ENCODE results near the gene MPHOSPH8.

MPHOSPH8 gene

GRCh38 chr13:19633479-19634255 is at the start of gene MPHOSPH8:
MPHOSPH8 (plus strand) TSS chr13:19633659; CDS start chr13:19633749, 90 bp downstream.
- H3K27me3 ChIP-seq (ENCODE audit: insufficient read depth, low read length), result no peaks in the 10 kb centered on the region
- H3K4me1 ChIP-seq (ENCODE audit: insufficient read depth, low read length), result peaks cover 6% of the 10 kb centered on the region
- peaks cover 4% of the 10 kb centered on the region; the same call in 1 of the 2 replicates for H3K9me3 ChIP-seq (ENCODE audit: insufficient read depth, low read depth, low read length)
- H3K36me3 ChIP-seq (ENCODE audit: insufficient read depth, low read depth, low read length), result peaks cover 3% of the 10 kb centered on the region; the same call in 1 of the 2 replicates
- H3K9ac ChIP-seq (ENCODE audit: low read depth, low read length), result peak within 1 kb of the TSS; percentile 83; the same call in 1 of the 2 replicates
- peak within 1 kb of the TSS; percentile 85 for H3K4me3 ChIP-seq (ENCODE audit: low read length)
- H3K27ac ChIP-seq (ENCODE audit: low read length), result no peak within 1 kb of the TSS

- Histone ChIP-seq H3K4me3 (ENCODE audit: low read length) (no peak overlapping the region), H3K27me3 (ENCODE audit: insufficient read depth, low read length) (no peaks in the 10 kb centered on the region), H3K4me1 (ENCODE audit: insufficient read depth, low read length) (no peaks in the 10 kb centered on the region), H3K9me3 (ENCODE audit: insufficient read depth, low read depth, low read length) (peaks cover 30% of the 10 kb centered on the region), H3K27ac (ENCODE audit: low read length) (no peak overlapping the region), H3K36me3 (ENCODE audit: insufficient read depth, low read depth, low read length) (no peaks in the 10 kb centered on the region), H3K9ac (ENCODE audit: low read depth, low read length) (no peak overlapping the region)
Measured at GRCh38 chr13:19586904-19587634, 46.4 kb upstream of the MPHOSPH8 start.

GRCh38 chr13:19587635-19588300 is 45.7 kb upstream of the MPHOSPH8 start:
- Histone ChIP-seq H3K27ac (ENCODE audit: low read length) (no peak overlapping the region), H3K4me3 (ENCODE audit: low read length) (no peak overlapping the region), H3K4me1 (ENCODE audit: insufficient read depth, low read length) (no peaks in the 10 kb centered on the region), H3K36me3 (ENCODE audit: insufficient read depth, low read depth, low read length) (no peaks in the 10 kb centered on the region), H3K9ac (ENCODE audit: low read depth, low read length) (no peak overlapping the region), H3K27me3 (ENCODE audit: insufficient read depth, low read length) (no peaks in the 10 kb centered on the region), H3K9me3 (ENCODE audit: insufficient read depth, low read depth, low read length) (peaks cover 25% of the 10 kb centered on the region)

- no peaks in the 10 kb centered on the region for H3K4me1 ChIP-seq (ENCODE audit: insufficient read depth, low read length)
- no peak overlapping the region for H3K4me3 ChIP-seq (ENCODE audit: low read length)
- no peak overlapping the region for H3K27ac ChIP-seq (ENCODE audit: low read length)
- H3K9me3 ChIP-seq (ENCODE audit: insufficient read depth, low read depth, low read length), result peaks cover 15% of the 10 kb centered on the region
- no peak overlapping the region for H3K9ac ChIP-seq (ENCODE audit: low read depth, low read length)
- no peaks in the 10 kb centered on the region for H3K36me3 ChIP-seq (ENCODE audit: insufficient read depth, low read depth, low read length)
- no peaks in the 10 kb centered on the region for H3K27me3 ChIP-seq (ENCODE audit: insufficient read depth, low read length)
Measured at GRCh38 chr13:19589312-19589711, 44.1 kb upstream of the MPHOSPH8 start.

GRCh38 chr13:19590423-19590822 is 43.0 kb upstream of the MPHOSPH8 start:
- no peak overlapping the region for H3K4me3 ChIP-seq (ENCODE audit: low read length)
- no peak overlapping the region for H3K9ac ChIP-seq (ENCODE audit: low read depth, low read length)
- H3K27ac ChIP-seq (ENCODE audit: low read length), result no peak overlapping the region
- no peaks in the 10 kb centered on the region for H3K36me3 ChIP-seq (ENCODE audit: insufficient read depth, low read depth, low read length)
- H3K27me3 ChIP-seq (ENCODE audit: insufficient read depth, low read length), result no peaks in the 10 kb centered on the region
- H3K4me1 ChIP-seq (ENCODE audit: insufficient read depth, low read length), result no peaks in the 10 kb centered on the region
- H3K9me3 ChIP-seq (ENCODE audit: insufficient read depth, low read depth, low read length), result peaks cover 6% of the 10 kb centered on the region

- Histone ChIP-seq H3K27me3 (ENCODE audit: insufficient read depth, low read length) (no peaks in the 10 kb centered on the region), H3K36me3 (ENCODE audit: insufficient read depth, low read depth, low read length) (no peaks in the 10 kb centered on the region), H3K4me3 (ENCODE audit: low read length) (no peak overlapping the region), H3K9me3 (ENCODE audit: insufficient read depth, low read depth, low read length) (no peaks in the 10 kb centered on the region; the same call in none of the 2 replicates), H3K9ac (ENCODE audit: low read depth, low read length) (no peak overlapping the region), H3K4me1 (ENCODE audit: insufficient read depth, low read length) (no peaks in the 10 kb centered on the region), H3K27ac (ENCODE audit: low read length) (no peak overlapping the region)
Measured at GRCh38 chr13:19591864-19592263, 41.6 kb upstream of the MPHOSPH8 start.

GRCh38 chr13:19592657-19593180 is 40.7 kb upstream of the MPHOSPH8 start:
- Histone ChIP-seq H3K36me3 (ENCODE audit: insufficient read depth, low read depth, low read length) (no peaks in the 10 kb centered on the region), H3K9ac (ENCODE audit: low read depth, low read length) (no peak overlapping the region), H3K9me3 (ENCODE audit: insufficient read depth, low read depth, low read length) (no peaks in the 10 kb centered on the region; the same call in none of the 2 replicates), H3K4me3 (ENCODE audit: low read length) (no peak overlapping the region), H3K27ac (ENCODE audit: low read length) (no peak overlapping the region), H3K4me1 (ENCODE audit: insufficient read depth, low read length) (no peaks in the 10 kb centered on the region), H3K27me3 (ENCODE audit: insufficient read depth, low read length) (no peaks in the 10 kb centered on the region)

- Histone ChIP-seq H3K9ac (ENCODE audit: low read depth, low read length) (no peak overlapping the region), H3K4me3 (ENCODE audit: low read length) (no peak overlapping the region), H3K9me3 (ENCODE audit: insufficient read depth, low read depth, low read length) (no peaks in the 10 kb centered on the region; the same call in none of the 2 replicates)
Measured at GRCh38 chr13:19596086-19596485, 37.4 kb upstream of the MPHOSPH8 start.

GRCh38 chr13:19596960-19597361 is 36.5 kb upstream of the MPHOSPH8 start:
- H3K36me3 ChIP-seq (ENCODE audit: insufficient read depth, low read depth, low read length), result no peaks in the 10 kb centered on the region

More at GRCh38 chr13:19596086-19596485, 37.4 kb upstream of the MPHOSPH8 start:
- Histone ChIP-seq H3K27me3 (ENCODE audit: insufficient read depth, low read length) (peaks cover 2% of the 10 kb centered on the region), H3K4me1 (ENCODE audit: insufficient read depth, low read length) (no peaks in the 10 kb centered on the region), H3K36me3 (ENCODE audit: insufficient read depth, low read depth, low read length) (no peaks in the 10 kb centered on the region), H3K27ac (ENCODE audit: low read length) (no peak overlapping the region)

GRCh38 chr13:19597523-19597922 is 35.9 kb upstream of the MPHOSPH8 start:
- Histone ChIP-seq H3K9ac (ENCODE audit: low read depth, low read length) (no peak overlapping the region), H3K9me3 (ENCODE audit: insufficient read depth, low read depth, low read length) (no peaks in the 10 kb centered on the region; the same call in 1 of the 2 replicates), H3K36me3 (ENCODE audit: insufficient read depth, low read depth, low read length) (no peaks in the 10 kb centered on the region), H3K4me1 (ENCODE audit: insufficient read depth, low read length) (no peaks in the 10 kb centered on the region), H3K27ac (ENCODE audit: low read length) (no peak overlapping the region), H3K4me3 (ENCODE audit: low read length) (no peak overlapping the region), H3K27me3 (ENCODE audit: insufficient read depth, low read length) (peaks cover 16% of the 10 kb centered on the region)

More at GRCh38 chr13:19596960-19597361, 36.5 kb upstream of the MPHOSPH8 start:
- no peaks in the 10 kb centered on the region; the same call in none of the 2 replicates for H3K9me3 ChIP-seq (ENCODE audit: insufficient read depth, low read depth, low read length)
- H3K9ac ChIP-seq (ENCODE audit: low read depth, low read length), result no peak overlapping the region
- H3K4me3 ChIP-seq (ENCODE audit: low read length), result no peak overlapping the region
- H3K27ac ChIP-seq (ENCODE audit: low read length), result no peak overlapping the region
- H3K27me3 ChIP-seq (ENCODE audit: insufficient read depth, low read length), result peaks cover 10% of the 10 kb centered on the region
- H3K4me1 ChIP-seq (ENCODE audit: insufficient read depth, low read length), result no peaks in the 10 kb centered on the region
